Measurements from ENCODE around the gene SELENOM.
"Not testable (repeated sequence)": the region's sequence is repeated elsewhere in the genome, so short reads cannot be mapped to it uniquely, and the experiment has no call there.

The SELENOM gene

GRCh38 chr22:31097941-31098631 is 9.3 kb downstream of the SELENOM start:
- no peak for DNase-seq
- TF ChIP-seq POLR2A (IDR thresholded peaks at IDR 0.05; ENCODE audit: low read length), result no peak
- no peak for TF ChIP-seq GATA1 (IDR thresholded peaks at IDR 0.05; ENCODE audit: low read depth, low read length)

- DNase-seq, result not testable (repeated sequence)
Measured at GRCh38 chr22:31097539-31097938, 9.8 kb downstream of the SELENOM start.

- TF ChIP-seq POLR2A (IDR thresholded peaks at IDR 0.05; ENCODE audit: low read length), result no peak
- TF ChIP-seq GATA1 (IDR thresholded peaks at IDR 0.05; ENCODE audit: low read depth, low read length), result no peak
- no peak for DNase-seq
Measured at GRCh38 chr22:31096657-31097279, 10.6 kb downstream of the SELENOM start.

GRCh38 chr22:31095637-31096249 is 11.6 kb downstream of the SELENOM start:
- no peak for TF ChIP-seq POLR2A (IDR thresholded peaks at IDR 0.05; ENCODE audit: low read length)
- TF ChIP-seq GATA1 (IDR thresholded peaks at IDR 0.05; ENCODE audit: low read depth, low read length), result no peak
- DNase-seq, result no peak

GRCh38 chr22:31094741-31095140 is 12.6 kb downstream of the SELENOM start:
- DNase-seq, result no peak

GRCh38 chr22:31094021-31094551 is 13.3 kb downstream of the SELENOM start:
- no peak for TF ChIP-seq GATA1 (IDR thresholded peaks at IDR 0.05; ENCODE audit: low read depth, low read length)
- TF ChIP-seq POLR2A (IDR thresholded peaks at IDR 0.05; ENCODE audit: low read length), result no peak
- no peak for DNase-seq

More at GRCh38 chr22:31094741-31095140, 12.6 kb downstream of the SELENOM start:
- TF ChIP-seq POLR2A (IDR thresholded peaks at IDR 0.05; ENCODE audit: low read length) (no peak), GATA1 (IDR thresholded peaks at IDR 0.05; ENCODE audit: low read depth, low read length) (no peak)

- no peak for TF ChIP-seq POLR2A (IDR thresholded peaks at IDR 0.05; ENCODE audit: low read length)
- no peak for TF ChIP-seq GATA1 (IDR thresholded peaks at IDR 0.05; ENCODE audit: low read depth, low read length)
- no peak for DNase-seq
Measured at GRCh38 chr22:31093086-31093850, 14.1 kb downstream of the SELENOM start.

- DNase-seq, result no peak
- TF ChIP-seq GATA1 (IDR thresholded peaks at IDR 0.05; ENCODE audit: low read depth, low read length) (no peak), POLR2A (IDR thresholded peaks at IDR 0.05; ENCODE audit: low read length) (no peak)
Measured at GRCh38 chr22:31092161-31092560, 15.2 kb downstream of the SELENOM start.

- TF ChIP-seq POLR2A (IDR thresholded peaks at IDR 0.05; ENCODE audit: low read length) (no peak), GATA1 (IDR thresholded peaks at IDR 0.05; ENCODE audit: low read depth, low read length) (no peak)
Measured at GRCh38 chr22:31091106-31091975, 16.0 kb downstream of the SELENOM start.

GRCh38 chr22:31090217-31091085 is 16.9 kb downstream of the SELENOM start:
- DNase-seq, result peak; percentile 34 to 53
- no peak for TF ChIP-seq GATA1 (IDR thresholded peaks at IDR 0.05; ENCODE audit: low read depth, low read length)
- TF ChIP-seq POLR2A (IDR thresholded peaks at IDR 0.05; ENCODE audit: low read length), result no peak

More at GRCh38 chr22:31091106-31091975, 16.0 kb downstream of the SELENOM start:
- no peak for DNase-seq

GRCh38 chr22:31089160-31090100 is 17.9 kb downstream of the SELENOM start:
- peak; percentile 52 to 70 for DNase-seq
- TF ChIP-seq GATA1 (IDR thresholded peaks at IDR 0.05; ENCODE audit: low read depth, low read length) (no peak), POLR2A (IDR thresholded peaks at IDR 0.05; ENCODE audit: low read length) (no peak)

Data from erythroblast (primary cell).